BJ (cell line): ENCODE data around the gene IGSF22. TPM values are rescaled to one million over a fixed set of nuclear protein-coding genes. Genes with fewer than 3 reads are reported as not detected.

Experiments
- CTCF ChIA-PET: fragments of 350-600 bp; formaldehyde crosslinking; extraction: SDS; loops from one replicate; lab custom pipeline; 2021; ENCODE audit warnings: antibody characterized with exemption, inconsistent platforms; lab: Yijun Ruan, JAX
- POLR2A ChIA-PET: fragments of 300-600 bp; sonication (Branson Sonifier 250); formaldehyde crosslinking; extraction: SDS; loops from one replicate; lab custom pipeline; 2021; ENCODE audit warnings: antibody characterized with exemption; lab: Charles Lee
- DNase-seq: peaks from one replicate; pipeline ENCODE4 v3.0.0-alpha.2; 2011; ENCODE audit warnings: low read depth
- H3K27me3 ChIP-seq: 2 replicates; pipeline ENCODE4 v1.6.0; 2011; ENCODE audit warnings: low read length; ENCODE audit not compliant: control insufficient read depth, insufficient read depth
- H3K36me3 ChIP-seq: 2 replicates; pipeline ENCODE4 v1.5.1; 2011; ENCODE audit warnings: low read length; ENCODE audit not compliant: control insufficient read depth, insufficient read depth
- H3K4me3 ChIP-seq: 2 replicates; pipeline ENCODE4 v1.5.1; 2011; ENCODE audit warnings: low read depth, mild to moderate bottlenecking, control low read depth, low read length
- polyA plus RNA-seq: library from polyadenylated mRNA; depleted of rRNA; stranded (reverse); fragments of >200 nt; gene quantifications from 2 replicates; pipeline ENCODE4 v1.2.3, GENCODE V29; 2011
- TF ChIP-seq, protein P1 (sequence below): IDR thresholded peaks from 2 replicates; pipeline ENCODE4 v1.5.1; 2011; ENCODE audit warnings: low read depth, mild to moderate bottlenecking, control low read depth, inconsistent platforms, low read length, moderate library complexity; ENCODE audit not compliant: insufficient read depth

Gene IGSF22
- polyA plus RNA-seq, 1 experiment, result 0.15 TPM

DNA sequence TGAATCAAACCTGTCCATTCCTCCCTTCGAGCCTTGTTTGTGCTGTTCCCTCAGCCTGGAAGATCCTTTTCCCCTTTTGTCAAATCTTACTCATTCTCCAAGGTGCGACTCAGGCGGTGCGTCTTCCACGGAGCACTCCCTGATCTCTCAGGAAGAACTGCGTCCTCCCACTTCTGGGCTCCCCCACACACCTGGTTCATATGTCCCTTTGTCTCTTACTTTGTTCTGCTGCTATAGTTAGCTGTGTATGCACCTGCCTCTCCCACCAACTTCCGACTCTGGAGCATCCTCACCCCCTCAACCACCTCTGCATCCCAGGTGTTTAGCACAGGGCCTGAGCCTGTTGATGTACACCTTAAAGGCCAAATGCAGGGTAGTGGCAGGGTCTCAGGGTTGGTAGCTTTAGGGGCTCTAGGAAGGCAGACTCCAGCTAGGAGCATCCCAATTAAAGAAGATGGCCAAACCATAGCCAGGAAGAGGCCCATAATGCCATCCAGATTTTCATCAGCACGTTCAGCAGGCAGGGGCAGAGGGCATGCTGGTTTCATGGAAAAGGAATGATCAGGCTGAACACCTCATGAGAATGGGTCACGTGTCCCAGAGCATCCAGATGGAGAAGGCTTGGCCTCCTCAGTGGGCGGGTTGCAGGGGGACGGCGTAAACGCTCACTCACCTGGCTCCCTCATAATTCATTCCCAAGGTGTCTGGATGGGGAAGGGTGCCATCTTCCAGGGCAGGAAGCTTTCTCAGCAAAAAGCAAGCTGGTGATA, 45.5 kb upstream of the IGSF22 start:
- H3K36me3 ChIP-seq, result no peaks in the 10 kb centered on the region
- TF ChIP-seq, protein P1, sequence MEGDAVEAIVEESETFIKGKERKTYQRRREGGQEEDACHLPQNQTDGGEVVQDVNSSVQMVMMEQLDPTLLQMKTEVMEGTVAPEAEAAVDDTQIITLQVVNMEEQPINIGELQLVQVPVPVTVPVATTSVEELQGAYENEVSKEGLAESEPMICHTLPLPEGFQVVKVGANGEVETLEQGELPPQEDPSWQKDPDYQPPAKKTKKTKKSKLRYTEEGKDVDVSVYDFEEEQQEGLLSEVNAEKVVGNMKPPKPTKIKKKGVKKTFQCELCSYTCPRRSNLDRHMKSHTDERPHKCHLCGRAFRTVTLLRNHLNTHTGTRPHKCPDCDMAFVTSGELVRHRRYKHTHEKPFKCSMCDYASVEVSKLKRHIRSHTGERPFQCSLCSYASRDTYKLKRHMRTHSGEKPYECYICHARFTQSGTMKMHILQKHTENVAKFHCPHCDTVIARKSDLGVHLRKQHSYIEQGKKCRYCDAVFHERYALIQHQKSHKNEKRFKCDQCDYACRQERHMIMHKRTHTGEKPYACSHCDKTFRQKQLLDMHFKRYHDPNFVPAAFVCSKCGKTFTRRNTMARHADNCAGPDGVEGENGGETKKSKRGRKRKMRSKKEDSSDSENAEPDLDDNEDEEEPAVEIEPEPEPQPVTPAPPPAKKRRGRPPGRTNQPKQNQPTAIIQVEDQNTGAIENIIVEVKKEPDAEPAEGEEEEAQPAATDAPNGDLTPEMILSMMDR, result no peak
- ChIA-PET CTCF (interaction anchor here (0.9 kb wide), 1 partner anchor 231 kb away, joined by 4 read pairs; no protein-coding TSS in a partner anchor), POLR2A (no interaction called here)
- no peak overlapping the region for H3K4me3 ChIP-seq
- peaks cover 1% of the 10 kb centered on the region; the same call in 1 of the 2 replicates for H3K27me3 ChIP-seq
- DNase-seq, result no peak

DNA sequence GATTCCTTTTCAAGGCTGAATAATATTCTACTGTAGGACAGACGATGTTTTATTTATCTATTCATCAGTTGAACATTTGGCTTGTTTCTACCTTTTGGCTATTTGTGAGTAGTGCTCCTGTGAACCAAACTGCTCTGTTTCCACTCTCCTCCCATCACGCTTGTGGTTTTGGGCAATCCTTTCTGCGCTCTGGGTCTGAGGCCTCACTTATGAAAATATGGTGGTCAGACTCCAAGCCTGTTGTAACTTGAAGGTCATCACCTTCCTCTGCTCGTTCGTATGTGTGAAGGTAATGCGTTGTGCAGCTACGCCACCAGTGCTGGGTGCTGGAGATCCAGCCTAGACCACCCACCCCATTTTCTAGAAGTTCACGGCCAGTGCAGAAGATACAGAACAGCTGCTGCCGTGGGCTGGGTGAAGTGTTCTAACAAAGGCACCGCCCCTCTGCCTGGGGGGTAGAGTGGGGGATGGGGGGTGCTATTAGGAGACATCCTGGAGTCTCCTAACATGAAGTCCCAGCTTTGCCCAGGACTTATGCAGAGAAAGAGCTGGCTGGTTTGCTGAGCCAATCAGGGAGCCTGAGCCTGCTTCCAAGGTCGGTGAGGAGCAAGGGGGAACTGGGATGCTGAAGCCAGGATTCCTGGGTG, 44.6 kb upstream of the IGSF22 start:
- no peaks in the 10 kb centered on the region for H3K36me3 ChIP-seq
- CTCF ChIA-PET, result no interaction called here
- peaks cover 1% of the 10 kb centered on the region; the same call in 1 of the 2 replicates for H3K27me3 ChIP-seq
- TF ChIP-seq, protein P1, result no peak
- POLR2A ChIA-PET, result no interaction called here
- no peak for DNase-seq
- no peak overlapping the region for H3K4me3 ChIP-seq

DNA sequence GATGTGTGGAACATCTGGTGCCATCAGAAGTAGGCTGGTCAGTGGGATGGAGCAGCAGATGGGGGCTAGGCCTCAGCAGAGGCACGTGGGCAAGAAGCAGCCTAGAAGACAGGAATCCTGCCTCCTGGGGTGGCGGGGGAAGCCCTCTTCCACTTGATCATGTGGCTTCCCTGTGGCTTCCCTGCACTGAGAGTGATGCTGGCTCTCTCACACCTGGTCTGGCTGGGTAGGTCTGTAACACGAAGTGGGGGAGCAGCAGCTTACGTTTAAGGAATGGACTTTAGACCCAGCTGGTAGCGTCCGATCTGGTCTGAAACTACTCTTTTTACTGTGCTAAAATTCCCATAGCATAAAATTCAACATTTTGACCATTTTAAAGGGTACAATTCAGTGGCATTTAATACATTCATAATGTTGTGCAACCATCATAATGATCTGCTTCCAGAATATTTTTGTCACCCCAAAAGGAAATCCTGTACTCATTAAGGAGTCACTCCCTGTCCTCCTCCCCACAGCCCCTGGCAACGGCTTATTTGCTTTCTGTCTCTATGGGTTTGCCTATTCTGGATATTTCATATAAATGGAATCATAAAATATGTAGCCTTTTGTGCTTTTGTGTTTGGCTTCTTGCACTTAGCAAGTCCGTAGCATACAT, 43.9 kb upstream of the IGSF22 start:
- H3K27me3 ChIP-seq, result peaks cover 1% of the 10 kb centered on the region; the same call in 1 of the 2 replicates
- H3K4me3 ChIP-seq, result no peak overlapping the region
- DNase-seq, result no peak
- ChIA-PET CTCF (interaction anchor here (1.2 kb wide), 1 partner anchor 32 kb away, joined by 3 read pairs; no protein-coding TSS in a partner anchor), POLR2A (no interaction called here)
- TF ChIP-seq, protein P1, result no peak
- H3K36me3 ChIP-seq, result no peaks in the 10 kb centered on the region

DNA sequence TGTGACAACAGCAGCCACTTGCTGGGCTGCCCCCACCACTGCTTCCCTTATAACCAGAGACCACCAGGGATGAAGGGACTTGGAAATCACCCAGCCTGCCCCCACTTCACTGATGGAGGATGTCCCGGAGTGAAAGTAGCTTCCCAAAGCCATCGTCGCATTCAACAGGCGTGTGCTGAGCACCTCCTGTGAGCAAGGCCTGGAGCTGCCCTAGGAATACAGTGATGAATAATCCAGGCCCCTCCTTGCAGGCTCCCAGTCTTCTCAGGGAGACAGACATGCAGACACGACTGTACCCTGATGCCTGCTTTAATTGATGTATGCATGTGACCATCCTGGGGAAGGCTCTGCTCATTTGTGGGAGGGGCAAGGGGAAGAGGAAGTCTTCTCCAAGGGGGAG, 43.0 kb upstream of the IGSF22 start:
- no peaks in the 10 kb centered on the region for H3K36me3 ChIP-seq
- no peak for DNase-seq
- H3K4me3 ChIP-seq, result no peak overlapping the region
- H3K27me3 ChIP-seq, result peaks cover 1% of the 10 kb centered on the region; the same call in 1 of the 2 replicates
- TF ChIP-seq, protein P1, result no peak
- ChIA-PET POLR2A (no interaction called here), CTCF (interaction anchor here (0.6 to 1.5 kb wide), 4 partner anchors 14 to 1359 kb away, joined by 3 to 8 read pairs (median 3); no protein-coding TSS in a partner anchor)
